ENCODE results near the gene GPR161. TPM values are rescaled to one million over a fixed set of nuclear protein-coding genes. Genes with fewer than 3 reads are reported as not detected.
"Not testable (repeated sequence)": the region's sequence is repeated elsewhere in the genome, so short reads cannot be mapped to it uniquely, and the experiment has no call there.

The GPR161 gene
- total RNA-seq, result under 1 TPM; 0.46 to 0.59 TPM

GRCh38 chr1:168136709-168137514 lies at the start of gene GPR161:
Gene GPR161, minus strand, starts transcription at chr1:168136930. Its CDS starts 32,080 bp downstream, at chr1:168104850.
- ChIA-PET CTCF (no interaction called here), POLR2A (interaction anchor here (0.6 kb wide), 1 partner anchor 13 kb away, joined by 3 read pairs; no protein-coding TSS in a partner anchor)

GRCh38 chr1:168181063-168181720 lies 44.5 kb upstream of the GPR161 start:
- POLR2A ChIA-PET, result interaction anchor here (1.5 kb wide), 1 partner anchor 45 kb away, joined by 4 read pairs; the partner anchor contains the start of gene SFT2D2
- CTCF ChIA-PET, result interaction anchor here (0.5 kb wide), 1 partner anchor 44 kb away, joined by 3 read pairs; no protein-coding TSS in a partner anchor

- ChIA-PET CTCF (no interaction called here), POLR2A (interaction anchor here (1.2 kb wide), 1 partner anchor 55 kb away, joined by 3 read pairs; no protein-coding TSS in a partner anchor)
Observed at GRCh38 chr1:168180148-168180524, 43.4 kb upstream of the GPR161 start.

- CTCF ChIA-PET, result no interaction called here
- POLR2A ChIA-PET, result interaction anchor here (1.2 kb wide), 1 partner anchor 55 kb away, joined by 3 read pairs; no protein-coding TSS in a partner anchor
Observed at GRCh38 chr1:168179438-168180147, 42.9 kb upstream of the GPR161 start.

GRCh38 chr1:168178638-168179437 lies 42.1 kb upstream of the GPR161 start, which contains the start of gene TIPRL:
Gene TIPRL, plus strand, starts transcription at chr1:168178962. Its CDS starts 116 bp downstream, at chr1:168179078.
- CTCF ChIA-PET, result interaction anchor here (0.7 kb wide), 1 partner anchor 164 kb away, joined by 3 read pairs; no protein-coding TSS in a partner anchor
- POLR2A ChIA-PET, result interaction anchor here (0.8 kb wide), 1 partner anchor 47 kb away, joined by 4 read pairs; the partner anchor contains the start of gene SFT2D2

GRCh38 chr1:168178227-168178637 lies 41.5 kb upstream of the GPR161 start:
- POLR2A ChIA-PET, result interaction anchor here (0.8 kb wide), 1 partner anchor 48 kb away, joined by 4 read pairs; the partner anchor contains the start of gene SFT2D2
- CTCF ChIA-PET, result interaction anchor here (0.7 kb wide), 1 partner anchor 165 kb away, joined by 3 read pairs; no protein-coding TSS in a partner anchor

GRCh38 chr1:168172250-168172915 lies 35.7 kb upstream of the GPR161 start:
- ChIA-PET POLR2A (no interaction called here), CTCF (interaction anchor here (0.7 to 0.9 kb wide), 2 partner anchors 63 to 1836 kb away, joined by 4 read pairs; no protein-coding TSS in a partner anchor)

- CTCF ChIA-PET, result interaction anchor here (0.6 kb wide), 1 partner anchor 135 kb away, joined by 3 read pairs; no protein-coding TSS in a partner anchor
- POLR2A ChIA-PET, result no interaction called here
Observed at GRCh38 chr1:168170564-168171508, 34.1 kb upstream of the GPR161 start.

GRCh38 chr1:168167806-168168205 lies 31.1 kb upstream of the GPR161 start:
- POLR2A ChIA-PET, result no interaction called here
- CTCF ChIA-PET, result no interaction called here

- POLR2A ChIA-PET, result no interaction called here
- CTCF ChIA-PET, result no interaction called here
Observed at GRCh38 chr1:168164771-168165170, 28.0 kb upstream of the GPR161 start.

- ChIA-PET POLR2A (no interaction called here), CTCF (interaction anchor here (0.7 kb wide), 1 partner anchor 81 kb away, joined by 3 read pairs; no protein-coding TSS in a partner anchor)
Observed at GRCh38 chr1:168163670-168164069, 26.9 kb upstream of the GPR161 start.

GRCh38 chr1:168161459-168161858 lies 24.7 kb upstream of the GPR161 start:
- POLR2A ChIA-PET, result no interaction called here
- CTCF ChIA-PET, result no interaction called here

GRCh38 chr1:168159979-168160378 lies 23.2 kb upstream of the GPR161 start:
- POLR2A ChIA-PET, result no interaction called here
- CTCF ChIA-PET, result no interaction called here

GRCh38 chr1:168159251-168159650 lies 22.5 kb upstream of the GPR161 start:
- CTCF ChIA-PET, result no interaction called here

GRCh38 chr1:168157638-168158037 lies 20.9 kb upstream of the GPR161 start:
- CTCF ChIA-PET, result no interaction called here
- POLR2A ChIA-PET, result no interaction called here

More at GRCh38 chr1:168159251-168159650, 22.5 kb upstream of the GPR161 start:
- POLR2A ChIA-PET, result no interaction called here

- ChIA-PET CTCF (no interaction called here), POLR2A (no interaction called here)
Observed at GRCh38 chr1:168155910-168156309, 19.2 kb upstream of the GPR161 start.

GRCh38 chr1:168154707-168155106 lies 18.0 kb upstream of the GPR161 start:
- CTCF ChIA-PET, POLR2A ChIA-PET: not testable (repeated sequence)
